ENCODE results near the gene GTPBP3.
A peak's percentile ranks its signal among the peaks of the same experiment; 100 is the strongest.

- TF ChIP-seq CEBPB (tag; IDR thresholded peaks at IDR 0.05) (peak; percentile 78), THRAP3 (IDR thresholded peaks at IDR 0.05; ENCODE audit: borderline replicate concordance) (no peak)
Observed at GRCh38 chr19:17307876-17308377, 29.4 kb upstream of the GTPBP3 start.
